Measurements from ENCODE around the gene OR6B1.
"Not testable (repeated sequence)": the region's sequence is repeated elsewhere in the genome, so short reads cannot be mapped to it uniquely, and the experiment has no call there.

The OR6B1 gene

GRCh38 chr7:144006692-144007042 is 6.5 kb downstream of the OR6B1 start:
- DNase-seq = no peak

GRCh38 chr7:144009361-144009760 is 9.2 kb downstream of the OR6B1 start:
- DNase-seq = no peak

- DNase-seq = not testable (repeated sequence)
These were observed 9.9 kb downstream of the OR6B1 start for GRCh38 chr7:144010061-144010460.

- DNase-seq = not testable (repeated sequence)
These were observed 10.7 kb downstream of the OR6B1 start for GRCh38 chr7:144010821-144011220.

GRCh38 chr7:144011458-144012230 is 11.5 kb downstream of the OR6B1 start:
- DNase-seq = no peak

- no peak for DNase-seq
These were observed 17.9 kb downstream of the OR6B1 start for GRCh38 chr7:144018065-144018464.

GRCh38 chr7:144019457-144019856 is 19.3 kb downstream of the OR6B1 start:
- no peak for DNase-seq

- no peak for DNase-seq
These were observed 20.2 kb downstream of the OR6B1 start for GRCh38 chr7:144020340-144020739.

- no peak for DNase-seq
These were observed 22.0 kb downstream of the OR6B1 start for GRCh38 chr7:144022169-144022568.

- DNase-seq = no peak
These were observed 23.2 kb downstream of the OR6B1 start for GRCh38 chr7:144023171-144023827.

- DNase-seq = no peak
These were observed 24.1 kb downstream of the OR6B1 start for GRCh38 chr7:144024213-144024612.

- no peak for DNase-seq
These were observed 26.2 kb downstream of the OR6B1 start for GRCh38 chr7:144026203-144026883.

GRCh38 chr7:144027070-144027469 is 26.9 kb downstream of the OR6B1 start:
- peak; percentile 13 for DNase-seq

- no peak for DNase-seq
These were observed 27.9 kb downstream of the OR6B1 start for GRCh38 chr7:144027974-144028373.

- no peak for DNase-seq
These were observed 28.4 kb downstream of the OR6B1 start for GRCh38 chr7:144028547-144028946.

- DNase-seq = no peak
These were observed 32.4 kb downstream of the OR6B1 start for GRCh38 chr7:144032516-144032915.

- DNase-seq = no peak
These were observed 33.0 kb downstream of the OR6B1 start for GRCh38 chr7:144032985-144033709.

GRCh38 chr7:144035385-144035784 is 35.3 kb downstream of the OR6B1 start:
- no peak for DNase-seq

GRCh38 chr7:144036302-144036885 is 36.3 kb downstream of the OR6B1 start:
- no peak for DNase-seq

- DNase-seq = no peak
These were observed 37.4 kb downstream of the OR6B1 start for GRCh38 chr7:144037414-144038035.

GRCh38 chr7:144038887-144039286 is 38.8 kb downstream of the OR6B1 start:
- DNase-seq = no peak

- DNase-seq = no peak
These were observed 48.5 kb downstream of the OR6B1 start, which contains the start of gene OR2A5 for GRCh38 chr7:144048648-144049047. Gene OR2A5, plus strand, starts transcription at chr7:144048948. Its CDS starts 1,454 bp downstream, at chr7:144050402.
